Tibial artery (tissue), 4 donors: ENCODE results near the gene TCFL5.
A peak's percentile ranks its signal among the peaks of the same experiment; 100 is the strongest.

Experiments
- DNase-seq, 2 donors: peaks; one replicate each; pipeline ENCODE4 v3.0.0-alpha.2; 2019
- H3K27ac ChIP-seq, 2 donors: fragments of 200-600 bp; sonication (generic) in 1 of 2; 1 replicate in 1 of 2; 2 replicates in 1 of 2; pipeline ENCODE4 v1.5.1; 2018 to 2019; ENCODE audit warnings: mild to moderate bottlenecking in 1 of 2
- H3K27me3 ChIP-seq, 2 donors: fragments of 200-600 bp; sonication (generic) in 1 of 2; one replicate each; pipeline versions ENCODE4 v1.5.1 to v1.6.0; 2016 to 2019
- H3K36me3 ChIP-seq, 3 donors: fragments of 200-600 bp; sonication (generic) in 2 of 3; one replicate each; pipeline ENCODE4 v1.5.1; 2016 to 2019; ENCODE audit warnings: mild to moderate bottlenecking in 2 of 3
- H3K4me1 ChIP-seq, 4 donors: fragments of 200-600 bp; sonication (generic) in 2 of 4; 1 replicate in 3 of 4; 2 replicates in 1 of 4; pipeline ENCODE4 v1.5.1; 2016 to 2019
- H3K4me3 ChIP-seq, 2 donors: fragments of 200-600 bp; sonication (generic) in 1 of 2; 1 replicate in 1 of 2; 2 replicates in 1 of 2; pipeline ENCODE4 v1.5.1; 2018 to 2019; ENCODE audit warnings: mild to moderate bottlenecking in 2 of 2
- H3K9me3 ChIP-seq, 3 donors: fragments of 200-600 bp; sonication (generic) in 1 of 3; one replicate each; pipeline ENCODE4 v1.5.1; 2016 to 2019
- CTCF ChIP-seq, 2 experiments: fragments of 200-600 bp in 1 of 2; fragments of 450-650 bp in 1 of 2; IDR thresholded peaks; one replicate each; pipeline ENCODE4 v1.5.1; 2017 to 2019; ENCODE audit warnings: antibody characterized with exemption in 2 of 2, mild to moderate bottlenecking in 1 of 2, moderate library complexity in 1 of 2
- intact Hi-C: fragments of 100-400 bp; cut with DNase I; formaldehyde crosslinking; loops from one replicate; pipeline ENCODE4 v1.15.0; 2023; ENCODE audit warnings: low total_unique reads

TCFL5 gene

GRCh38 chr20:62816884-62817873 lies 44.4 kb downstream of the TCFL5 start, which contains the start of gene COL9A3:
COL9A3 (plus strand) TSS chr20:62817050; CDS start chr20:62817065, 15 bp downstream.
- no peak for TF ChIP-seq CTCF (IDR thresholded peaks at IDR 0.05)
- peaks cover 0 to 61% (median 35%) of the 10 kb centered on the region in 4 donors for H3K4me1 ChIP-seq
- H3K36me3 ChIP-seq, result peaks cover 8 to 21% (median 17%) of the 10 kb centered on the region in 3 donors
- H3K27ac ChIP-seq, result no peak within 1 kb of the TSS
- H3K27me3 ChIP-seq, result peaks cover 3 to 72% of the 10 kb centered on the region in 2 donors
- peak within 1 kb of the TSS in 1 of 2 donors; percentile 17 for H3K4me3 ChIP-seq
- no peak for DNase-seq
- H3K9me3 ChIP-seq, result no peaks in the 10 kb centered on the region
- intact Hi-C loops, result no loop called here

GRCh38 chr20:62816031-62816883 lies 45.4 kb downstream of the TCFL5 start:
- H3K27ac ChIP-seq, result no peak overlapping the region
- no peak for DNase-seq
- TF ChIP-seq CTCF (IDR thresholded peaks at IDR 0.05), result no peak

GRCh38 chr20:62815066-62815991 lies 46.3 kb downstream of the TCFL5 start:
- DNase-seq, result no peak
- H3K4me1 ChIP-seq, result peaks cover 0 to 59% (median 35%) of the 10 kb centered on the region in 4 donors
- TF ChIP-seq CTCF (IDR thresholded peaks at IDR 0.05), result no peak
- H3K27ac ChIP-seq, result no peak overlapping the region
- intact Hi-C loops, result no loop called here
- H3K27me3 ChIP-seq, result peaks cover 3 to 68% of the 10 kb centered on the region in 2 donors
- H3K9me3 ChIP-seq, result no peaks in the 10 kb centered on the region
- H3K4me3 ChIP-seq, result no peak overlapping the region
- peaks cover 27 to 40% (median 36%) of the 10 kb centered on the region in 3 donors for H3K36me3 ChIP-seq

More at GRCh38 chr20:62816031-62816883, 45.4 kb downstream of the TCFL5 start:
- Histone ChIP-seq H3K4me1 (peaks cover 0 to 61% (median 35%) of the 10 kb centered on the region in 4 donors), H3K4me3 (peak overlapping the region in 1 of 2 donors; percentile 17), H3K27me3 (peaks cover 3 to 72% of the 10 kb centered on the region in 2 donors), H3K9me3 (no peaks in the 10 kb centered on the region), H3K36me3 (peaks cover 18 to 30% (median 26%) of the 10 kb centered on the region in 3 donors)
- intact Hi-C loops, result no loop called here

- peaks cover 0 to 52% (median 35%) of the 10 kb centered on the region in 4 donors for H3K4me1 ChIP-seq
- H3K4me3 ChIP-seq, result no peak overlapping the region
- DNase-seq, result no peak
- H3K27me3 ChIP-seq, result peaks cover 3 to 62% of the 10 kb centered on the region in 2 donors
- H3K9me3 ChIP-seq, result no peaks in the 10 kb centered on the region
- no peak for TF ChIP-seq CTCF (IDR thresholded peaks at IDR 0.05)
- H3K27ac ChIP-seq, result no peak overlapping the region
- intact Hi-C loops, result loop anchor here (5.0 kb wide), 1 partner anchor 123 kb away; the partner anchor contains the start of gene GID8
- H3K36me3 ChIP-seq, result peaks cover 33 to 46% (median 42%) of the 10 kb centered on the region in 3 donors
Measured at GRCh38 chr20:62814709-62815065, 46.9 kb downstream of the TCFL5 start.
